Measurements from ENCODE around the gene TSPAN5.

- TF ChIP-seq CTCF (IDR thresholded peaks at IDR 0.05) (no peak), POLR2A (IDR thresholded peaks at IDR 0.05) (no peak)
Measured at GRCh38 chr4:98611677-98612317, 46.6 kb downstream of the TSPAN5 start.

All from lower leg skin (tissue), 3 donors.